ENCODE measurements around the gene NFATC3.
A peak's percentile ranks its signal among the peaks of the same experiment; 100 is the strongest.

NFATC3 gene

DNA sequence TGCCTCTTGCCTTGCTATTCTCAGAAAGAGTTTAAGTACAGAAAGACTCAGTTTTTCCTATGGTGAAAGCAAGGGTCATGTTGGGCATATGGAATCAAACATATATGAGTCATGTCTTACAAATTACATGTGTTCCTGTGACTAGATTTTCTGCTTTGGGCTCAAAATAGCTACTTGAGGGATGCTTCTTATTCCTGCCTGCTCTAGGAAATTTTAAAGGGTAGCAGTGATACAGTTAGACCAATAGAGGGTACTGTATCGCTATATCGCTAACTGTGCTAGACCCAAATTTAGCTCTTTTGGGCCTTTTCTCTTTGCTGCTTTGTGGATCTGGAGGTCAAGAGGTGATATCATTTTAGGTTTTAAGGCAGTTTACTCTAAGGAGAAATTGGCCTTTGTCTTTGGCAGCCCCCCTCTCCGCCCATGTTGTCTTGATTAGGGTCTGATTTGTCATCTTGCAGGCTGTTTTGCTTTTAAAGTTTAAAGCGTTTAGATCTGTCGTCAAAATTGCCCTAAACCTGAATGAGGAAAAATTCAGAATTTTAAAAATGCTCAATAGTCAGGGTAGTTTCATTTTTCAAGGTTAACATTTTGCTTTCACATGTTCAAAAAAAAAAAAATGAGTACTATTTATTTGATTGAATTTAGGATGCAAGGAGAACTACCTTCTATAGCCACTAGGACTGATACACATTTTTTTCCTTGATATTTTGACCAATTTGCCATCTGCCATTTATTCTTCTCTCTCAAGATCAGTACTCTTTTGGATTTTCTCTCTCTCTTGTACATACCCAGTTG is 8.8 kb downstream of the NFATC3 start:
- no peak overlapping the region for H3K4me2 ChIP-seq (ENCODE audit: low read length)
- no peaks in the 10 kb centered on the region; the same call in 1 of the 2 replicates for H4K20me1 ChIP-seq (ENCODE audit: insufficient read depth, low read length)
- no peaks in the 10 kb centered on the region for H3K9me3 ChIP-seq (ENCODE audit: low read length)
- no peak overlapping the region for H3K9ac ChIP-seq (ENCODE audit: low read length)
- no peak overlapping the region for H3K27ac ChIP-seq (ENCODE audit: low read depth, low read length, poor library complexity, severe bottlenecking)
- peaks cover 36% of the 10 kb centered on the region for H3K4me1 ChIP-seq (ENCODE audit: insufficient read depth, low read length, severe bottlenecking)
- H3F3A ChIP-seq (ENCODE audit: insufficient read depth, low read length), result no peaks in the 10 kb centered on the region
- no peak overlapping the region for H2AFZ ChIP-seq (ENCODE audit: low read length)
- no peaks in the 10 kb centered on the region for H3K27me3 ChIP-seq (ENCODE audit: insufficient read depth, low read length)
- no peaks in the 10 kb centered on the region for H3K9me2 ChIP-seq (ENCODE audit: low read depth, low read length)
- H3K4me3 ChIP-seq (ENCODE audit: low read depth, low read length, poor library complexity, severe bottlenecking), result no peak overlapping the region
- peaks cover 84% of the 10 kb centered on the region for H3K79me2 ChIP-seq (ENCODE audit: insufficient read depth, low read length)
- no peaks in the 10 kb centered on the region for H3K36me3 ChIP-seq (ENCODE audit: insufficient read depth, low read length)
- TF ChIP-seq CTCF (IDR thresholded peaks at IDR 0.05; ENCODE audit: low read length) (peak; percentile 74), EZH2 (IDR thresholded peaks at IDR 0.05; ENCODE audit: borderline replicate concordance, low read length) (no peak)

DNA sequence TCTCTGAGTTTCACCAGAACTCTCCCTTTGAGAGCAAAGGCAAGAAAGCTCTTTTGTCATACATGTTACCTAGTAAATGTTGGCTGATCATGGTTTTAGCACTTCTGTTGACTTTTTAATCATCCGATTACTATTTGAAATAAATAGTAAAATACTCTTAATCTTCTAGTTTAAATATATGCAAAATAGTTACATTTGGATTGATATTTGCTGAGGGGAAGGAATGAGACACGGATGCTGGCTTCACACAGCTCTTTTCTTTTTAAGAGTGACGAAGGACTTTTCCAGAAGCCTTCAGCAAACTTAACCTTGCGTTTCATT is 9.4 kb downstream of the NFATC3 start:
- Histone ChIP-seq H3K4me2 (ENCODE audit: low read length) (no peak overlapping the region), H3K79me2 (ENCODE audit: insufficient read depth, low read length) (peaks cover 81% of the 10 kb centered on the region)
- TF ChIP-seq EZH2 (IDR thresholded peaks at IDR 0.05; ENCODE audit: borderline replicate concordance, low read length), result no peak

GRCh38 chr16:68096491-68096890 is 11.3 kb downstream of the NFATC3 start:
- Histone ChIP-seq H3K4me3 (ENCODE audit: low read depth, low read length, poor library complexity, severe bottlenecking) (no peak overlapping the region), H3K27ac (ENCODE audit: low read depth, low read length, poor library complexity, severe bottlenecking) (no peak overlapping the region), H3K9ac (ENCODE audit: low read length) (no peak overlapping the region), H3K4me1 (ENCODE audit: insufficient read depth, low read length, severe bottlenecking) (peaks cover 12% of the 10 kb centered on the region), H4K20me1 (ENCODE audit: insufficient read depth, low read length) (no peaks in the 10 kb centered on the region; the same call in 1 of the 2 replicates), H3K27me3 (ENCODE audit: insufficient read depth, low read length) (no peaks in the 10 kb centered on the region), H3K9me3 (ENCODE audit: low read length) (no peaks in the 10 kb centered on the region), H2AFZ (ENCODE audit: low read length) (no peak overlapping the region), H3F3A (ENCODE audit: insufficient read depth, low read length) (no peaks in the 10 kb centered on the region), H3K79me2 (ENCODE audit: insufficient read depth, low read length) (peaks cover 77% of the 10 kb centered on the region), H3K9me2 (ENCODE audit: low read depth, low read length) (no peaks in the 10 kb centered on the region), H3K36me3 (ENCODE audit: insufficient read depth, low read length) (no peaks in the 10 kb centered on the region), H3K4me2 (ENCODE audit: low read length) (no peak overlapping the region)
- TF ChIP-seq CTCF (IDR thresholded peaks at IDR 0.05; ENCODE audit: low read length) (no peak), EZH2 (IDR thresholded peaks at IDR 0.05; ENCODE audit: borderline replicate concordance, low read length) (no peak)

More for the DNA sequence above, 9.4 kb downstream of the NFATC3 start:
- no peaks in the 10 kb centered on the region for H3F3A ChIP-seq (ENCODE audit: insufficient read depth, low read length)
- H3K27me3 ChIP-seq (ENCODE audit: insufficient read depth, low read length), result no peaks in the 10 kb centered on the region
- no peak overlapping the region for H3K9ac ChIP-seq (ENCODE audit: low read length)
- no peak overlapping the region for H3K4me3 ChIP-seq (ENCODE audit: low read depth, low read length, poor library complexity, severe bottlenecking)
- no peaks in the 10 kb centered on the region for H3K9me2 ChIP-seq (ENCODE audit: low read depth, low read length)
- no peaks in the 10 kb centered on the region for H3K36me3 ChIP-seq (ENCODE audit: insufficient read depth, low read length)
- no peak overlapping the region for H2AFZ ChIP-seq (ENCODE audit: low read length)
- H3K9me3 ChIP-seq (ENCODE audit: low read length), result no peaks in the 10 kb centered on the region
- H3K27ac ChIP-seq (ENCODE audit: low read depth, low read length, poor library complexity, severe bottlenecking), result no peak overlapping the region
- H4K20me1 ChIP-seq (ENCODE audit: insufficient read depth, low read length), result no peaks in the 10 kb centered on the region; the same call in 1 of the 2 replicates
- peaks cover 31% of the 10 kb centered on the region for H3K4me1 ChIP-seq (ENCODE audit: insufficient read depth, low read length, severe bottlenecking)

- H3K9ac ChIP-seq (ENCODE audit: low read length), result no peak overlapping the region
- H2AFZ ChIP-seq (ENCODE audit: low read length), result no peak overlapping the region
- H3K27ac ChIP-seq (ENCODE audit: low read depth, low read length, poor library complexity, severe bottlenecking), result no peak overlapping the region
- H3K4me3 ChIP-seq (ENCODE audit: low read depth, low read length, poor library complexity, severe bottlenecking), result no peak overlapping the region
- no peak for TF ChIP-seq CTCF (IDR thresholded peaks at IDR 0.05; ENCODE audit: low read length)
- no peak for TF ChIP-seq EZH2 (IDR thresholded peaks at IDR 0.05; ENCODE audit: borderline replicate concordance, low read length)
- peaks cover 75% of the 10 kb centered on the region for H3K79me2 ChIP-seq (ENCODE audit: insufficient read depth, low read length)
- 0 out of 2 replicates have a peak, but pooled peaks cover 2% of the 10 kb centered on the region for H3K9me3 ChIP-seq (ENCODE audit: low read length)
- no peaks in the 10 kb centered on the region for H3K27me3 ChIP-seq (ENCODE audit: insufficient read depth, low read length)
- no peaks in the 10 kb centered on the region for H3F3A ChIP-seq (ENCODE audit: insufficient read depth, low read length)
- H3K9me2 ChIP-seq (ENCODE audit: low read depth, low read length), result no peaks in the 10 kb centered on the region
- peaks cover 9% of the 10 kb centered on the region for H3K4me1 ChIP-seq (ENCODE audit: insufficient read depth, low read length, severe bottlenecking)
- H3K36me3 ChIP-seq (ENCODE audit: insufficient read depth, low read length), result no peaks in the 10 kb centered on the region
- H4K20me1 ChIP-seq (ENCODE audit: insufficient read depth, low read length), result no peaks in the 10 kb centered on the region; the same call in 1 of the 2 replicates
- no peak overlapping the region for H3K4me2 ChIP-seq (ENCODE audit: low read length)
Observed at GRCh38 chr16:68097088-68097487, 11.9 kb downstream of the NFATC3 start.
